Astrocyte (in vitro differentiated cells and primary cell): Measurements from ENCODE around the gene PLEKHO1. TPM values are rescaled to one million over a fixed set of nuclear protein-coding genes. Genes with fewer than 3 reads are reported as not detected.
"Not testable (repeated sequence)": the region's sequence is repeated elsewhere in the genome, so short reads cannot be mapped to it uniquely, and the experiment has no call there.

ENCODE experiments used
- DNase-seq: peaks from one replicate; pipeline ENCODE4 v3.0.0-alpha.2; 2010; ENCODE audit warnings: low read depth
- FAIRE-seq: peaks from 2 replicates; lab custom pipeline; 2011; peaks lifted over from hg19 to GRCh38; lab: Jason Lieb, UNC
- H2AFZ ChIP-seq: 2 replicates; pipeline ENCODE4 v1.6.0; 2012; ENCODE audit warnings: low read depth, low read length, inconsistent platforms
- H3K27ac ChIP-seq: 2 replicates; pipeline ENCODE4 v1.5.1; 2011; ENCODE audit warnings: low read depth, low read length, inconsistent platforms
- H3K27me3 ChIP-seq: 2 replicates; pipeline ENCODE4 v1.6.0; 2011; ENCODE audit warnings: low read length, inconsistent platforms; ENCODE audit not compliant: insufficient read depth
- H3K36me3 ChIP-seq: 2 replicates; pipeline ENCODE4 v1.5.1; 2011; ENCODE audit warnings: low read length, inconsistent platforms; ENCODE audit not compliant: insufficient read depth
- H3K4me1 ChIP-seq: 2 replicates; pipeline ENCODE4 v1.5.1; 2011; ENCODE audit warnings: low read length, inconsistent platforms; ENCODE audit not compliant: insufficient read depth
- H3K4me2 ChIP-seq: 2 replicates; pipeline ENCODE4 v1.6.0; 2012; ENCODE audit warnings: low read length, inconsistent platforms
- H3K4me3 ChIP-seq: 2 replicates; pipeline ENCODE4 v1.5.1; 2011; ENCODE audit warnings: low read depth, mild to moderate bottlenecking, low read length, inconsistent platforms; ENCODE audit not compliant: insufficient read depth
- H3K79me2 ChIP-seq: 2 replicates; pipeline ENCODE4 v1.6.0; 2012; ENCODE audit warnings: mild to moderate bottlenecking, low read length, inconsistent platforms; ENCODE audit not compliant: insufficient read depth
- H3K9ac ChIP-seq: 2 replicates; pipeline ENCODE4 v1.6.0; 2012; ENCODE audit warnings: mild to moderate bottlenecking, low read length, inconsistent platforms
- H3K9me3 ChIP-seq: 2 replicates; pipeline ENCODE4 v1.5.1; 2012; ENCODE audit warnings: low read depth, mild to moderate bottlenecking, low read length, inconsistent platforms; ENCODE audit not compliant: insufficient read depth
- H4K20me1 ChIP-seq: 2 replicates; pipeline ENCODE4 v1.6.0; 2012; ENCODE audit warnings: low read length, inconsistent platforms; ENCODE audit not compliant: insufficient read depth
- H3K27ac Mint-ChIP-seq: one replicate; pipeline ENCODE4 v1.8.0; 2021; ENCODE audit warnings: mild to moderate bottlenecking, mixed read lengths; ENCODE audit not compliant: unreplicated experiment
- H3K27me3 Mint-ChIP-seq: one replicate; pipeline ENCODE4 v1.8.0; 2021; ENCODE audit warnings: low read depth, mixed read lengths; ENCODE audit not compliant: unreplicated experiment
- H3K36me3 Mint-ChIP-seq: one replicate; pipeline ENCODE4 v1.8.0; 2021; ENCODE audit warnings: low read depth, mixed read lengths; ENCODE audit not compliant: unreplicated experiment
- H3K4me1 Mint-ChIP-seq: one replicate; pipeline ENCODE4 v1.8.0; 2021; ENCODE audit warnings: low read depth, mixed read lengths; ENCODE audit not compliant: unreplicated experiment
- H3K4me3 Mint-ChIP-seq: one replicate; pipeline ENCODE4 v1.8.0; 2021; ENCODE audit warnings: mild to moderate bottlenecking, moderate library complexity, mixed read lengths; ENCODE audit not compliant: unreplicated experiment
- H3K9me3 Mint-ChIP-seq: one replicate; pipeline ENCODE4 v1.8.0; 2021; ENCODE audit warnings: mild to moderate bottlenecking, mixed read lengths; ENCODE audit not compliant: unreplicated experiment
- CTCF ChIP-seq: IDR thresholded peaks from 2 replicates; pipeline ENCODE4 v1.5.1; 2011; ENCODE audit warnings: low read depth, mild to moderate bottlenecking, inconsistent platforms, low read length, moderate library complexity; ENCODE audit not compliant: insufficient read depth
- EZH2 ChIP-seq: IDR thresholded peaks from 2 replicates; pipeline ENCODE4 v1.6.1; 2012; ENCODE audit warnings: mild to moderate bottlenecking, low read length, inconsistent platforms; ENCODE audit not compliant: insufficient read depth
- total RNA-seq: library from RNA; stranded (reverse); gene quantifications from 2 replicates; pipeline ENCODE4 v1.2.1, GENCODE V29; 2021

The PLEKHO1 gene
- total RNA-seq, 1 donor from 2014 or later = 63.7 TPM

DNA sequence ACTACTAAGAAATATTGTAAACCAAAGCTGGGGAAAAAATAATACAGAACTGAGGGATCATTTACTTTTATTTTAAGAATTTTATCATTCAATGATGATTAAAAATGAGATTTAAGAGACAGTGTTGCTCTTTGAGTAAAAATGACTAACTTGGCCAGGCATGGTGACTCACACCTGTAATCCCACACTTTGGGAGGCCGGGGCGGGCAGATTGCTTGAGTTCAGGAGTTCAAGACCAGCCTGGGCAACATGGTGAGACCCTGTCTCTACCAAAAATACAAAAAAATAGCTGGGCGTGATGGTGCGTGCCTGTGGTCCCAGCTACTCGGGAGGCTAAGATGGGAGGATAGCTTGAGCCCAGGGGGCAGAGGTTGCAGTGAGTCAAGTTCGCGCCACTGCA lies 21.8 kb upstream of the PLEKHO1 start:
- no peak overlapping the region for H2AFZ ChIP-seq
- Mint-ChIP-seq H3K4me3 (no peak overlapping the region), H3K9me3 (no peaks in the 10 kb centered on the region), H3K4me1 (no peaks in the 10 kb centered on the region), H3K36me3 (no peaks in the 10 kb centered on the region), H3K27ac (no peak overlapping the region), H3K27me3 (no peaks in the 10 kb centered on the region)
- no peak overlapping the region for H3K9ac ChIP-seq
- H3K27me3 ChIP-seq = no peaks in the 10 kb centered on the region
- H3K27ac ChIP-seq = no peak overlapping the region
- H4K20me1 ChIP-seq = no peaks in the 10 kb centered on the region
- H3K4me1 ChIP-seq = no peaks in the 10 kb centered on the region
- H3K9me3 ChIP-seq = no peaks in the 10 kb centered on the region
- no peak overlapping the region for H3K4me3 ChIP-seq
- DNase-seq = no peak
- no peak for FAIRE-seq
- H3K4me2 ChIP-seq = no peak overlapping the region
- no peaks in the 10 kb centered on the region for H3K36me3 ChIP-seq
- no peaks in the 10 kb centered on the region for H3K79me2 ChIP-seq
- TF ChIP-seq EZH2 (no peak), CTCF (no peak)

DNA sequence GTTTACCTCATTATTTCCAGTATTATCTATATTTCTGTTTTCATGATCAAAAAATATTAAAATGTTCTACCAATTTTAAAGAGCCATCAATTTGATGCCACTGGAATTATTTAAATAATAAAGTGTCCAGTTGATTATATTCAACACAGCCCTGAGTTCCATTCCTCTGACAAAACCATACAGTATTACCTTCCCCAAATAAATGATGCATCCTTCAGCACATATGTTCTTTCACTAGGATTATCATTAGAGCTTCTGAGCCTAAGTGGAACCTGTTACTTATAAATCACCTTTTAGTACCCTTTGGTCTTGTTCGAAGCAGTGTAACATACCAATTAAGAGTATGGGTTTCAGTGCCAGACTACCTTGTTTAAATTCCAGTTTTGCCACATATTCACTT lies 17.3 kb upstream of the PLEKHO1 start:
- Histone ChIP-seq H3K4me3 (no peak overlapping the region), H3K4me1 (no peaks in the 10 kb centered on the region), H2AFZ (no peak overlapping the region), H3K4me2 (no peak overlapping the region), H4K20me1 (no peaks in the 10 kb centered on the region), H3K27ac (no peak overlapping the region), H3K36me3 (no peaks in the 10 kb centered on the region), H3K9me3 (no peaks in the 10 kb centered on the region), H3K9ac (no peak overlapping the region), H3K79me2 (no peaks in the 10 kb centered on the region), H3K27me3 (no peaks in the 10 kb centered on the region)
- TF ChIP-seq CTCF = no peak
- no peak for TF ChIP-seq EZH2
- H3K4me1 Mint-ChIP-seq = no peaks in the 10 kb centered on the region
- no peak overlapping the region for H3K4me3 Mint-ChIP-seq
- FAIRE-seq (no peak), DNase-seq (no peak)
- H3K27me3 Mint-ChIP-seq = no peaks in the 10 kb centered on the region
- H3K27ac Mint-ChIP-seq = no peak overlapping the region
- peaks cover 7% of the 10 kb centered on the region for H3K36me3 Mint-ChIP-seq
- no peaks in the 10 kb centered on the region for H3K9me3 Mint-ChIP-seq

DNA sequence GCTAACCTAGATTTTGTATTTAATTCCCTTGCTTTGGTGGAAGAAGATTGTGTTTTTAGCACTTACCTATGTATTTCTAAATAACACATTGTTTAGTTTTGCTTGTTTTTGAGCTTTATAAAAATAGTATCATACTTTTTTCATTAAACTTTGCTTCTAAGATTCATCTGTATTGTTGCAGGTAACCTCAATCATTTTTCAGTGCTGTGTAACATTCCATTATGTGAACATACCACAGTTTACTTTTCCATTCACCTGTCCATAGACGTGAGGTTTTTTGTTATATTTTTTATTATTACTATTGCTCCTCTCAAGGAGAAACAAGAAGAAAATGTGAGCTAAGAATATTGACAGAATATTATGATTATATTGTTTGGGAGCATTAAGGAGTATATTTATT lies 15.2 kb upstream of the PLEKHO1 start:
- H4K20me1 ChIP-seq = no peaks in the 10 kb centered on the region
- H3K9ac ChIP-seq = no peak overlapping the region
- H3K4me1 ChIP-seq = no peaks in the 10 kb centered on the region
- no peak overlapping the region for H3K27ac ChIP-seq
- no peak for DNase-seq
- H3K4me3 ChIP-seq = no peak overlapping the region
- no peak overlapping the region for H3K4me2 ChIP-seq
- no peaks in the 10 kb centered on the region for H3K27me3 ChIP-seq
- H3K4me3 Mint-ChIP-seq = no peak overlapping the region
- no peak for FAIRE-seq
- peaks cover 2% of the 10 kb centered on the region for H3K79me2 ChIP-seq
- H3K36me3 Mint-ChIP-seq = peaks cover 7% of the 10 kb centered on the region
- TF ChIP-seq EZH2 = no peak
- TF ChIP-seq CTCF = no peak
- H3K4me1 Mint-ChIP-seq = no peaks in the 10 kb centered on the region
- H3K9me3 ChIP-seq = no peaks in the 10 kb centered on the region
- H3K27ac Mint-ChIP-seq = no peak overlapping the region
- no peaks in the 10 kb centered on the region for H3K27me3 Mint-ChIP-seq
- no peaks in the 10 kb centered on the region for H3K9me3 Mint-ChIP-seq
- H2AFZ ChIP-seq = no peak overlapping the region
- no peaks in the 10 kb centered on the region for H3K36me3 ChIP-seq

- not testable (repeated sequence) for H3K4me3 ChIP-seq, H3K9me3 Mint-ChIP-seq, DNase-seq, H3K79me2 ChIP-seq, H3K4me2 ChIP-seq, H3K4me1 Mint-ChIP-seq, H3K27me3 Mint-ChIP-seq, H3K36me3 ChIP-seq, H3K27ac Mint-ChIP-seq, H3K36me3 Mint-ChIP-seq, H3K27ac ChIP-seq, H4K20me1 ChIP-seq, FAIRE-seq, H3K4me3 Mint-ChIP-seq, H3K9me3 ChIP-seq, H3K4me1 ChIP-seq, H2AFZ ChIP-seq, H3K27me3 ChIP-seq, H3K9ac ChIP-seq
These were observed 14.3 kb upstream of the PLEKHO1 start for GRCh38 chr1:150135400-150135799.
